Activated CD4-positive, alpha-beta T cell treated with anti-CD3 and anti-CD28 coated beads for 1 hour (primary cell): ENCODE results near the gene GPR45.
"Not testable (repeated sequence)": the region's sequence is repeated elsewhere in the genome, so short reads cannot be mapped to it uniquely, and the experiment has no call there.

ENCODE experiments used
- DNase-seq: peaks from one replicate; pipeline ENCODE4 v3.0.0-alpha.2; 2020

Gene GPR45

GRCh38 chr2:105241443-105241842 is at the start of gene GPR45:
GPR45 (plus strand) TSS chr2:105241743; CDS start chr2:105241859, 116 bp downstream.
- DNase-seq: no peak

GRCh38 chr2:105194022-105194675 is 47.4 kb upstream of the GPR45 start:
- DNase-seq: no peak

- no peak for DNase-seq
These were observed 44.9 kb upstream of the GPR45 start for GRCh38 chr2:105196651-105197050.

GRCh38 chr2:105215586-105216192 is 25.9 kb upstream of the GPR45 start:
- no peak for DNase-seq

- no peak for DNase-seq
These were observed 20.9 kb upstream of the GPR45 start for GRCh38 chr2:105220604-105221003.

GRCh38 chr2:105224444-105224843 is 17.1 kb upstream of the GPR45 start:
- no peak for DNase-seq

GRCh38 chr2:105231232-105231619 is 10.3 kb upstream of the GPR45 start:
- DNase-seq: no peak

- peak; percentile 32 for DNase-seq
These were observed 6.0 kb upstream of the GPR45 start for GRCh38 chr2:105235388-105236059.

- no peak for DNase-seq
These were observed 5.5 kb upstream of the GPR45 start for GRCh38 chr2:105236060-105236424.

GRCh38 chr2:105237045-105237765 is 4.3 kb upstream of the GPR45 start:
- no peak for DNase-seq

GRCh38 chr2:105238664-105239240 is 2.8 kb upstream of the GPR45 start:
- DNase-seq: no peak

GRCh38 chr2:105239924-105240323 is 1.6 kb upstream of the GPR45 start:
- no peak for DNase-seq

GRCh38 chr2:105242286-105242993 is 897 bp downstream of the GPR45 start:
- no peak for DNase-seq

GRCh38 chr2:105243961-105244360 is 2.4 kb downstream of the GPR45 start:
- DNase-seq: no peak

- no peak for DNase-seq
These were observed 2.9 kb downstream of the GPR45 start for GRCh38 chr2:105244451-105244850.

GRCh38 chr2:105248316-105249070 is 7.0 kb downstream of the GPR45 start:
- DNase-seq: no peak

- no peak for DNase-seq
These were observed 7.6 kb downstream of the GPR45 start for GRCh38 chr2:105249181-105249580.

- no peak for DNase-seq
These were observed 8.3 kb downstream of the GPR45 start for GRCh38 chr2:105249891-105250290.

GRCh38 chr2:105251016-105251648 is 9.6 kb downstream of the GPR45 start:
- not testable (repeated sequence) for DNase-seq

- DNase-seq: no peak
These were observed 10.7 kb downstream of the GPR45 start for GRCh38 chr2:105252271-105252670.

- DNase-seq: no peak
These were observed 13.1 kb downstream of the GPR45 start for GRCh38 chr2:105254531-105255210.
